HG03457 (cell line): Measurements from ENCODE around the gene TTC28.

Source experiments
- ATAC-seq: cut with Tn5 transposase; IDR thresholded peaks from one replicate; pipeline ENCODE4 v1.9.1; 2021; ENCODE audit warnings: moderate number of reproducible peaks; ENCODE audit not compliant: unreplicated experiment

TTC28 gene

GRCh38 chr22:28314959-28315358 is 364.7 kb downstream of the TTC28 start:
- no peak for ATAC-seq

GRCh38 chr22:28310299-28310698 is 369.3 kb downstream of the TTC28 start:
- ATAC-seq = no peak

GRCh38 chr22:28299753-28300152 is 379.9 kb downstream of the TTC28 start:
- no peak for ATAC-seq

GRCh38 chr22:28299309-28299708 is 380.3 kb downstream of the TTC28 start:
- ATAC-seq = no peak

GRCh38 chr22:28297504-28297903 is 382.1 kb downstream of the TTC28 start:
- ATAC-seq = no peak

- no peak for ATAC-seq
These were observed 383.2 kb downstream of the TTC28 start for GRCh38 chr22:28296452-28296851.

- ATAC-seq = no peak
These were observed 396.5 kb downstream of the TTC28 start for GRCh38 chr22:28283068-28283654.

GRCh38 chr22:28282405-28283067 is 397.1 kb downstream of the TTC28 start:
- no peak for ATAC-seq

- ATAC-seq = no peak
These were observed 399.8 kb downstream of the TTC28 start for GRCh38 chr22:28279888-28280287.

- ATAC-seq = no peak
These were observed 410.4 kb downstream of the TTC28 start for GRCh38 chr22:28269277-28269676.

GRCh38 chr22:28268850-28269249 is 410.8 kb downstream of the TTC28 start:
- no peak for ATAC-seq

- ATAC-seq = no peak
These were observed 411.5 kb downstream of the TTC28 start for GRCh38 chr22:28268171-28268570.

- ATAC-seq = no peak
These were observed 419.0 kb downstream of the TTC28 start for GRCh38 chr22:28260619-28261018.

- no peak for ATAC-seq
These were observed 419.8 kb downstream of the TTC28 start for GRCh38 chr22:28259774-28260312.

GRCh38 chr22:28254396-28254795 is 425.2 kb downstream of the TTC28 start:
- no peak for ATAC-seq

GRCh38 chr22:28252539-28252938 is 427.1 kb downstream of the TTC28 start:
- ATAC-seq = no peak

- ATAC-seq = no peak
These were observed 429.5 kb downstream of the TTC28 start for GRCh38 chr22:28250036-28250695.

GRCh38 chr22:28249402-28249801 is 430.2 kb downstream of the TTC28 start:
- ATAC-seq = no peak

GRCh38 chr22:28247667-28248363 is 431.8 kb downstream of the TTC28 start:
- ATAC-seq = no peak

GRCh38 chr22:28247136-28247535 is 432.5 kb downstream of the TTC28 start:
- ATAC-seq = no peak

- ATAC-seq = no peak
These were observed 433.2 kb downstream of the TTC28 start for GRCh38 chr22:28246397-28246796.
